ENCODE results near the gene GRAMD4.

Gene GRAMD4

GRCh38 chr22:46697811-46698515 lies 77.8 kb downstream of the GRAMD4 start:
- no peak overlapping the region for H3K9ac ChIP-seq (ENCODE audit: low read length)
- H3K27me3 ChIP-seq (replicated peaks; ENCODE audit: insufficient read depth, low read length), result no peaks in the 10 kb centered on the region
- H3K27ac ChIP-seq (ENCODE audit: low read length), result no peak overlapping the region
- H3K4me3 ChIP-seq (ENCODE audit: low read length), result no peak overlapping the region
- H3K4me2 ChIP-seq (ENCODE audit: low read depth, low read length), result no peak overlapping the region
- no peaks in the 10 kb centered on the region for H3K9me2 ChIP-seq (replicated peaks; ENCODE audit: insufficient read depth, low read length)
- H3K79me2 ChIP-seq (ENCODE audit: low read length), result 0 out of 2 replicates have a peak, but pooled peaks cover 2% of the 10 kb centered on the region
- no peak for DNase-seq
- H3F3A ChIP-seq (ENCODE audit: insufficient read depth, low read length), result no peaks in the 10 kb centered on the region
- peaks cover 8% of the 10 kb centered on the region; the same call in 1 of the 2 replicates for H3K36me3 ChIP-seq (replicated peaks; ENCODE audit: insufficient read depth, low read length)
- no peaks in the 10 kb centered on the region for H3K9me3 ChIP-seq (replicated peaks; ENCODE audit: insufficient read depth, low read length)
- H3K4me1 ChIP-seq (ENCODE audit: low read length), result no peaks in the 10 kb centered on the region
- no peaks in the 10 kb centered on the region for H4K20me1 ChIP-seq (ENCODE audit: insufficient read depth, low read length)
- TF ChIP-seq CTCF (IDR thresholded peaks at IDR 0.05; ENCODE audit: low read length) (no peak), EZH2 (optimal IDR thresholded peaks at IDR 0.05; ENCODE audit: low read depth, low read length) (no peak), EZH2phosphoT487 (IDR thresholded peaks at IDR 0.05; ENCODE audit: low read length) (no peak)
- no peak overlapping the region for H2AFZ ChIP-seq (ENCODE audit: low read length)

GRCh38 chr22:46699091-46699490 lies 78.9 kb downstream of the GRAMD4 start:
- Histone ChIP-seq H3K27me3 (replicated peaks; ENCODE audit: insufficient read depth, low read length) (no peaks in the 10 kb centered on the region), H3K9me2 (replicated peaks; ENCODE audit: insufficient read depth, low read length) (no peaks in the 10 kb centered on the region), H2AFZ (ENCODE audit: low read length) (no peak overlapping the region), H3K79me2 (ENCODE audit: low read length) (peaks cover 6% of the 10 kb centered on the region), H3K9me3 (replicated peaks; ENCODE audit: insufficient read depth, low read length) (no peaks in the 10 kb centered on the region), H3K27ac (ENCODE audit: low read length) (no peak overlapping the region), H3F3A (ENCODE audit: insufficient read depth, low read length) (no peaks in the 10 kb centered on the region), H3K9ac (ENCODE audit: low read length) (no peak overlapping the region), H3K4me2 (ENCODE audit: low read depth, low read length) (no peak overlapping the region), H4K20me1 (ENCODE audit: insufficient read depth, low read length) (no peaks in the 10 kb centered on the region), H3K36me3 (replicated peaks; ENCODE audit: insufficient read depth, low read length) (peaks cover 8% of the 10 kb centered on the region; the same call in 1 of the 2 replicates), H3K4me3 (ENCODE audit: low read length) (no peak overlapping the region), H3K4me1 (ENCODE audit: low read length) (no peaks in the 10 kb centered on the region)
- no peak for TF ChIP-seq EZH2 (optimal IDR thresholded peaks at IDR 0.05; ENCODE audit: low read depth, low read length)
- no peak for TF ChIP-seq CTCF (IDR thresholded peaks at IDR 0.05; ENCODE audit: low read length)
- no peak for TF ChIP-seq EZH2phosphoT487 (IDR thresholded peaks at IDR 0.05; ENCODE audit: low read length)
- DNase-seq, result no peak

- Histone ChIP-seq H4K20me1 (ENCODE audit: insufficient read depth, low read length) (no peaks in the 10 kb centered on the region), H3K4me1 (ENCODE audit: low read length) (no peaks in the 10 kb centered on the region), H3K27ac (ENCODE audit: low read length) (no peak overlapping the region), H3K9me2 (replicated peaks; ENCODE audit: insufficient read depth, low read length) (no peaks in the 10 kb centered on the region), H2AFZ (ENCODE audit: low read length) (no peak overlapping the region), H3K4me2 (ENCODE audit: low read depth, low read length) (no peak overlapping the region), H3K4me3 (ENCODE audit: low read length) (no peak overlapping the region), H3K9me3 (replicated peaks; ENCODE audit: insufficient read depth, low read length) (no peaks in the 10 kb centered on the region), H3K9ac (ENCODE audit: low read length) (no peak overlapping the region), H3K79me2 (ENCODE audit: low read length) (peaks cover 17% of the 10 kb centered on the region), H3F3A (ENCODE audit: insufficient read depth, low read length) (no peaks in the 10 kb centered on the region), H3K27me3 (replicated peaks; ENCODE audit: insufficient read depth, low read length) (no peaks in the 10 kb centered on the region), H3K36me3 (replicated peaks; ENCODE audit: insufficient read depth, low read length) (peaks cover 8% of the 10 kb centered on the region; the same call in 1 of the 2 replicates)
- no peak for DNase-seq
- no peak for TF ChIP-seq EZH2 (optimal IDR thresholded peaks at IDR 0.05; ENCODE audit: low read depth, low read length)
- no peak for TF ChIP-seq CTCF (IDR thresholded peaks at IDR 0.05; ENCODE audit: low read length)
- no peak for TF ChIP-seq EZH2phosphoT487 (IDR thresholded peaks at IDR 0.05; ENCODE audit: low read length)
Observed at GRCh38 chr22:46701262-46701661, 81.1 kb downstream of the GRAMD4 start.

Measured in MM.1S (cell line).